Thoracic aorta (tissue), 2 donors: ENCODE data around the gene ADAMTSL2. TPM values are rescaled to one million over a fixed set of nuclear protein-coding genes. Genes with fewer than 3 reads are reported as not detected.

Source experiments
- ATAC-seq: fragments of 150-250 bp; one replicate; pipeline ENCODE4 v1.8.0; 2017; ENCODE audit warnings: low read depth; ENCODE audit not compliant: insufficient number of reproducible peaks, low FRiP score
- DNase-seq: peaks from one replicate; pipeline ENCODE4 v3.0.0-alpha.2; 2020; ENCODE audit warnings: low spot score
- H3K27ac ChIP-seq, 2 donors: fragments of 200-600 bp; sonication (generic); 1 replicate in 1 of 2; 2 replicates in 1 of 2; pipeline ENCODE4 v1.5.1; 2016; ENCODE audit warnings: mild to moderate bottlenecking in 2 of 2, moderate library complexity in 2 of 2
- H3K27me3 ChIP-seq: fragments of 200-600 bp; sonication (generic); replicated peaks from 2 replicates; pipeline ENCODE4 v1.6.0; 2016; ENCODE audit warnings: mild to moderate bottlenecking; ENCODE audit not compliant: insufficient read depth
- H3K36me3 ChIP-seq: fragments of 200-600 bp; sonication (generic); one replicate; pipeline ENCODE4 v1.5.1; 2016
- H3K4me1 ChIP-seq, 2 donors: fragments of 200-600 bp; sonication (generic); 1 replicate in 1 of 2; 2 replicates in 1 of 2; pipeline versions ENCODE4 v1.5.1 to v1.6.0; 2016; ENCODE audit warnings: low read depth in 2 of 2, mild to moderate bottlenecking in 1 of 2; ENCODE audit not compliant: control insufficient read depth in 1 of 2
- H3K4me3 ChIP-seq: fragments of 200-600 bp; sonication (generic); 2 replicates; pipeline ENCODE4 v1.5.1; 2016; ENCODE audit warnings: mild to moderate bottlenecking
- H3K9me3 ChIP-seq: fragments of 200-600 bp; sonication (generic); 2 replicates; pipeline ENCODE4 v1.5.1; 2016
- total RNA-seq, 2 donors: library from RNA; depleted of rRNA; stranded (reverse); fragments of >200 nt; gene quantifications; one replicate each; pipeline versions ENCODE4 v1.1.0 to v1.2.3, GENCODE V29; 2016
- TF ChIP-seq, protein P1 (sequence below): fragments of 200-600 bp; sonication (generic); IDR thresholded peaks from one replicate; pipeline ENCODE4 v1.5.1; 2019; ENCODE audit warnings: antibody characterized with exemption

The ADAMTSL2 gene
- total RNA-seq, 2 donors from 2014 or later: 2.8 to 5.5 TPM

DNA sequence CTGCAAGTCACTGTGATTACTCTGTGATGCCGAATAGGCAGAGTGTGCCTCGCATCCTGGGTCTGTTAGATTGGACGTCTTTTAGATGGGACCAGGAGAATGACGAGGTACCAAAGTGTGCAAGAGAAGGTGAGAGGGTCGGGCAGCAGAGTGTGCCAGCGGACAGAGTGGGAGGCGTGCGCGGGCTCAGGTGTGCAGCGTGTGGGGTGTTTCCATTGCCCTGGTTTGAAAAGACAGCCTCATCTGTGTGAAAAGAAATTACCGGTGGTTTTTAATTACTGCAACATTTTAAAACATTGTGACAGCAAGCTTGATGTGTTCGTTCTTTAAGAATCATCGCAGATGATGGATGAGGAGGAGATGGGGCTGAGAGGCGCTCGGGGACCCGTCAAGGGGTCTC is 78.9 kb downstream of the ADAMTSL2 start:
- H3K27ac ChIP-seq: no peak overlapping the region
- H3K4me3 ChIP-seq: no peak overlapping the region
- no peak for DNase-seq
- no peak for ATAC-seq
- TF ChIP-seq, protein P1, sequence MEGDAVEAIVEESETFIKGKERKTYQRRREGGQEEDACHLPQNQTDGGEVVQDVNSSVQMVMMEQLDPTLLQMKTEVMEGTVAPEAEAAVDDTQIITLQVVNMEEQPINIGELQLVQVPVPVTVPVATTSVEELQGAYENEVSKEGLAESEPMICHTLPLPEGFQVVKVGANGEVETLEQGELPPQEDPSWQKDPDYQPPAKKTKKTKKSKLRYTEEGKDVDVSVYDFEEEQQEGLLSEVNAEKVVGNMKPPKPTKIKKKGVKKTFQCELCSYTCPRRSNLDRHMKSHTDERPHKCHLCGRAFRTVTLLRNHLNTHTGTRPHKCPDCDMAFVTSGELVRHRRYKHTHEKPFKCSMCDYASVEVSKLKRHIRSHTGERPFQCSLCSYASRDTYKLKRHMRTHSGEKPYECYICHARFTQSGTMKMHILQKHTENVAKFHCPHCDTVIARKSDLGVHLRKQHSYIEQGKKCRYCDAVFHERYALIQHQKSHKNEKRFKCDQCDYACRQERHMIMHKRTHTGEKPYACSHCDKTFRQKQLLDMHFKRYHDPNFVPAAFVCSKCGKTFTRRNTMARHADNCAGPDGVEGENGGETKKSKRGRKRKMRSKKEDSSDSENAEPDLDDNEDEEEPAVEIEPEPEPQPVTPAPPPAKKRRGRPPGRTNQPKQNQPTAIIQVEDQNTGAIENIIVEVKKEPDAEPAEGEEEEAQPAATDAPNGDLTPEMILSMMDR: no peak
- no peaks in the 10 kb centered on the region for H3K4me1 ChIP-seq
- H3K27me3 ChIP-seq: no peaks in the 10 kb centered on the region
- H3K9me3 ChIP-seq: no peaks in the 10 kb centered on the region
- no peaks in the 10 kb centered on the region for H3K36me3 ChIP-seq

- no peaks in the 10 kb centered on the region for H3K4me1 ChIP-seq
- DNase-seq (no peak), ATAC-seq (no peak)
- no peak overlapping the region for H3K27ac ChIP-seq
- H3K27me3 ChIP-seq: no peaks in the 10 kb centered on the region
- TF ChIP-seq, protein P1: no peak
- no peaks in the 10 kb centered on the region for H3K9me3 ChIP-seq
- H3K4me3 ChIP-seq: no peak overlapping the region
- no peaks in the 10 kb centered on the region for H3K36me3 ChIP-seq
Measured at GRCh38 chr9:133614056-133614455, 79.6 kb downstream of the ADAMTSL2 start.

DNA sequence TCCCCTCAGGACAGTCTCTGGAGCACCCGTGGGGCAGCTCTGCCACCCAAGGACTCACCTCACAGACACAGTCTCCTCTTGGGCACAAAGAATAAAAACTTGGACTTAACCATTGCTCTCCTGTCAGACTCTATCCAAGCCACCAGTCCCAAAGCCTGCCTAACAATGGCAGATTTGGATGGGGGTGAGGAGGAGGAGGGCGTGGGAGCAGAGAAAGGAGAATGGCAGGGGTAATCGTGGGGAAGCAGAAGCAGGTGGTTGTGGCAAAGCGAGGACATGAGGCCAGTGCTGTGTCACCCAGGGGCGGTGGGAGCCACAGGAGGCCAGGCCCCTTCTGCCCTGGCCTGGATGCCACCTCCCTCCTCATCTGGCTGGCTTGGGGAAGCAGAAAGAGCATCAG is 80.2 kb downstream of the ADAMTSL2 start:
- no peaks in the 10 kb centered on the region for H3K27me3 ChIP-seq
- ATAC-seq: no peak
- TF ChIP-seq, protein P1: no peak
- H3K9me3 ChIP-seq: no peaks in the 10 kb centered on the region
- no peak overlapping the region for H3K27ac ChIP-seq
- no peak for DNase-seq
- H3K4me1 ChIP-seq: no peaks in the 10 kb centered on the region
- H3K4me3 ChIP-seq: no peak overlapping the region
- no peaks in the 10 kb centered on the region for H3K36me3 ChIP-seq

GRCh38 chr9:133615186-133615585 is 80.7 kb downstream of the ADAMTSL2 start:
- Histone ChIP-seq H3K27ac (no peak overlapping the region), H3K4me3 (no peak overlapping the region), H3K36me3 (no peaks in the 10 kb centered on the region), H3K27me3 (no peaks in the 10 kb centered on the region), H3K9me3 (no peaks in the 10 kb centered on the region), H3K4me1 (no peaks in the 10 kb centered on the region)
- no peak for ATAC-seq
- DNase-seq: no peak
- TF ChIP-seq, protein P1: no peak

GRCh38 chr9:133615606-133616188 is 81.2 kb downstream of the ADAMTSL2 start:
- H3K4me3 ChIP-seq: no peak overlapping the region
- H3K27me3 ChIP-seq: no peaks in the 10 kb centered on the region
- ATAC-seq: no peak

More at GRCh38 chr9:133615606-133616188, 81.2 kb downstream of the ADAMTSL2 start:
- Histone ChIP-seq H3K36me3 (no peaks in the 10 kb centered on the region), H3K4me1 (no peaks in the 10 kb centered on the region), H3K9me3 (no peaks in the 10 kb centered on the region), H3K27ac (no peak overlapping the region)
- TF ChIP-seq, protein P1: no peak
- no peak for DNase-seq
